Measurements from ENCODE around the gene FUS.

Gene FUS

DNA sequence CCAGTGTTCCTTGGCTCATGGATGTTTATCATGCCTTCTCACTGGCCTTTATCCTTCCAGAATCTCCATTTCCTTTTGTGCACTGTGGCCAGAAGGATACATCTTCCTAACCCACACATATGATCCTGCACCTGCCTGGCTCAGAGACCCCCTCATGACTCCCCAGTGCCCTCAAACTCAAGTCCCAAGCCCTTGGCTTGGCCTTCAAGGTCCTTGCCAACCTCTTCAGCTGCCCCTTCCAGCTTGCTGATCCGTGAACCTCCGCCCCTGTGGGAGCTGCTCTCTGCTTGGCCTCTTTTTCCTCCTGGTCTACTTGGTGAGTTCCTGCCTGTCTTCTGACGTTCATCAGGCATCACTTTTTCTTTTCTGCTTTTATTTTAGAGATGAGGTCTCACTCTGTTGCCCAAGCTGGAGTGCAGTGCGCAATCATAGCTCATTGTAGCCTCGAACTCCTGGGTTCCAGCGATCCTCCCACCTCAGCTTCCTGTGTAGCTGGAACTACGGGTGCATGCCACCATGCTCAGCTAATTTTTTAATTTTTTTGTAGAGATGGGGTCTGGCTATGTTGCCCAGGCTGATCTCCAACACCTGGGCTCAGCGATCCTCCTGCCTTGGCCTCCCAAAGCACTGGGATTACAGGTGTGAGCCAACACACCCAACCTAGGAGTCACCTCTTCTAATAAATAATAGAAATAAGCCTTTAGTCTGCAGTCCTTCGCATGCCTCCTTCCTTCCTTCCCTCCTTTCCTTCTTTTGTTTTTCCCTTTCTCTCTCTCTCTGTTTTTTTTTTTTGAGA is 25.1 kb downstream of the FUS start:
- no peak for DNase-seq

DNA sequence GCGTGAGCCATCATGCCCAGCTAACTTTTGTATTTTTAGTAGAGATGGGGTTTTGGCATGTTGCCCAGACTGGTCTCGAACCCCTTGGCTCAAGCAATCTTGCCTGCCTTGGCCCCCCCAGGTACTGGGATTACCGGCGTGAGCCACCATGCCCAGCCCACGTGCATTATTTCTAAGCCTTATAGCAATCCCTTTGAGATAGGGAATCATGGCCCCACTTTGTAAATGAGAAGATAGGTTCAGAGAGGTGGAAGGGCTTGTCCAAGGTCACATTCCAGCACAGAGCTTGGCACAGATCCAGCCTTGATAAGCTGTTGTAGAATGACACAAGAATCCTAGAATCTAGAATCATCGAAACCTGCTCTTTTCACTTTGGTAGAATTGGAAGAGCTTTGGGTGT is 26.8 kb downstream of the FUS start:
- no peak for DNase-seq

DNA sequence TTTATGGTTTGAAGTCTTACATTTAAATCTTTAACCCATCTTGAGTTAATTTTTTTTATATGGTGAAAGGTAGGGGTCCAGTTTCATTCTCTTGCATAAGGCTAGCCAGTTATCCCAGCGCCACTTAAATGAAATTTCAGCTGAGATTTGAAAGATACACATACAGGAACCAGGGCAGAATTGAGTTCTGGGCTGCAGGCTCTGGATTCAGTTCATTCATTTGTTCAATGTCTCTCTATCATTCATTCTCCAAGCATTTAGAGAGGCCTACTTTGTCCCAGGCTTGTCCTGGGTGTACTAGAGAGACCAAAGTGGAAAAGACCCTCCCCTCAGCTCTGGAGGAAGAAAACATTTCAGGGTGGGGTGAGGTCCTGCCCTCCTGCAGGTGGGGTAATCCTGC is 33.4 kb downstream of the FUS start:
- DNase-seq, result no peak

DNA sequence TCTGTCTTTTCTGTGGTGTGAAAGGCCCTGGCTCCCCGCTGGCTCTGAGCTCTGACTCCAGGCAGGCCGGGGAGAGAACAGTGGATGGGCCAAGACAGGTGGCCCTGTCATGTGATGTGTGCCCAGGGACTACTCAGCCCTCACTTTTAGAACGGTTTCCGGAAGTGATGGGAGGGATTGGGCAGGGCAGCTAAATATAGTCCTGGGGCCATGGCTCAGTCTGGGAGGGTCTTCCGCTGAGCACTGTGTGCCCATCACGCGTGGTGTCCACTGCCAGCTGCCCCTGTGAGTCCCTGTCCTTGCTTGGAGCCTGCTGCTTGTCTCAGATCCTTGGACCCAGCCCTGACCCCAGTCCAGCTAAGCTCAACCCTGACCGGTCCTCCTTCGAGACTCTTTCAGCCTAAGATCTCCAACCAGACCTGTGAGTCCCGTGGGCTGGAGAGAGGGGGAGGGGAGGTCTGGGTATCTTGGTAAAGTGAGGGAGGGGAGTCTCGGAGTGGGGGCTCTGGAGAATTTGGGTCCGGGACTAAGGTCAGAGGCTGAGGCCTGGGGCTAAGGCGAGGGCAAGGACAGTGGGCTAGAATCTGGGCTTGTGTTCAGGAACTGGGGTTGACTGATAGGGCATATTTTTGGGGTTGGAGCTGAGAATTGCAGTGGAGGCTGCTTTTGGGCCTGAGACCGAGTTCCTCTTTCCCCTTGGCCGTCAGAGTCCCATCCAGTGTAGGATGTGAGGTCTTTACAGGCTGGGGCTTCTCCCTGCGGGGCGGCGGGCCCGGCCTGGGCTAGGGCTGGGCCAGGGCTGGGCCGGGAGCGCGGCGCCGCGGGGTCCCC is 34.2 kb downstream of the FUS start, which contains the start of gene TRIM72:
Gene TRIM72, plus strand, starts transcription at position 243 of the 831 bp plus-strand sequence. CDS start 620 bp downstream, outside the sequence.
- no peak for DNase-seq

DNA sequence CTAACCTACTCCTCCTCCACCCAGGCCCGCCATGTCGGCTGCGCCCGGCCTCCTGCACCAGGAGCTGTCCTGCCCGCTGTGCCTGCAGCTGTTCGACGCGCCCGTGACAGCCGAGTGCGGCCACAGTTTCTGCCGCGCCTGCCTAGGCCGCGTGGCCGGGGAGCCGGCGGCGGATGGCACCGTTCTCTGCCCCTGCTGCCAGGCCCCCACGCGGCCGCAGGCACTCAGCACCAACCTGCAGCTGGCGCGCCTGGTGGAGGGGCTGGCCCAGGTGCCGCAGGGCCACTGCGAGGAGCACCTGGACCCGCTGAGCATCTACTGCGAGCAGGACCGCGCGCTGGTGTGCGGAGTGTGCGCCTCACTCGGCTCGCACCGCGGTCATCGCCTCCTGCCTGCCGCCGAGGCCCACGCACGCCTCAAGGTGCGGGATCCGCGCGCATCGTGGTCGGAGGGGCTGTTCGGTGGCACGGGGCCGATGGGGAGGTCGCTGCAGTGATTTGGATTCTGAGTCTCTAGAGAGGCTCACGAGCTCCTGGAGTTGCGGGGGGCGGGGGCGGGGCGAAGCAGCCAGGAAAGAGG is 34.9 kb downstream of the FUS start:
- DNase-seq, result no peak

DNA sequence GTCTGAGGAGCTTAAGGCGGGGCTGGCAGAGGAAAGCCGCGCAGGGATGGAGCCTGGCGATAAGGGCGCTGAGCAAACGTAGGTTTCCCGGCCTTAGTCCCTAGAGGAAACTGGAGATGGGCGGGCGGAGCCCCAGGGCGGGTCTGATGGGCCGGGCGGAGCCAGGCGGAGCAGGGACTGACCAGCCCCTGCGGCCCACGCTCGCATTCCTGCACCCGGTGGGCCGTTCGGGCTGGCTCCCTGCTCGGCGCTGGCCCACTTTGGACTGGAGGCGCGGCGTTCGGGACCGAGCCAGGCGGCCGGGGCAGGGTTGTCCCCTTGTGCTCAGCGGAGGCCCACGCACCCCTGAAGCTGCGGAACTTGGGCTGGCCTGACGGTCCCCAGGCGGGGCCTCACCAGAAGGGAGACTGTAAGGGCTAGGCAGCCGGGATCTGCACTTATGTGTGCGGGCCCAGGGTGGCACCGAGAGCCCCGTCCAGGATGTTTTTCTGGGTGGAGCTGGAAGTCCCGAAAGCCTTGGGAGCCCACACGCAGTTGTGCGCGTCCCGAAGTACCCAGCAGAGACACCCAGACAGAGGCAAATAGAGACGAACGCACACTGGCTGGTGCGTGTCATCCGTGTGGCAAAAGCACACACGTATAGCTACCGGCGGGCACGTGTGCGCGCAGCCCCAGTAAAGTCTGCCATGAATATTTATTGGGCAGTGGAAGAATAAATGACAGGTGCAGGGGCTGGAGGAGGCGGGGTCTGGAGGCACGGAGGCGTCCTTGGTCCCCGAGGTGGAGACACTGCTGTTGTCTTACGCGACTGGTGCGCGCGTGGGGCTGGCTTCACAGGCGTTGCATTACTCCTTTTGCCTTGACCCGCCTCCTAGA is 35.6 kb downstream of the FUS start:
- DNase-seq, result no peak

DNA sequence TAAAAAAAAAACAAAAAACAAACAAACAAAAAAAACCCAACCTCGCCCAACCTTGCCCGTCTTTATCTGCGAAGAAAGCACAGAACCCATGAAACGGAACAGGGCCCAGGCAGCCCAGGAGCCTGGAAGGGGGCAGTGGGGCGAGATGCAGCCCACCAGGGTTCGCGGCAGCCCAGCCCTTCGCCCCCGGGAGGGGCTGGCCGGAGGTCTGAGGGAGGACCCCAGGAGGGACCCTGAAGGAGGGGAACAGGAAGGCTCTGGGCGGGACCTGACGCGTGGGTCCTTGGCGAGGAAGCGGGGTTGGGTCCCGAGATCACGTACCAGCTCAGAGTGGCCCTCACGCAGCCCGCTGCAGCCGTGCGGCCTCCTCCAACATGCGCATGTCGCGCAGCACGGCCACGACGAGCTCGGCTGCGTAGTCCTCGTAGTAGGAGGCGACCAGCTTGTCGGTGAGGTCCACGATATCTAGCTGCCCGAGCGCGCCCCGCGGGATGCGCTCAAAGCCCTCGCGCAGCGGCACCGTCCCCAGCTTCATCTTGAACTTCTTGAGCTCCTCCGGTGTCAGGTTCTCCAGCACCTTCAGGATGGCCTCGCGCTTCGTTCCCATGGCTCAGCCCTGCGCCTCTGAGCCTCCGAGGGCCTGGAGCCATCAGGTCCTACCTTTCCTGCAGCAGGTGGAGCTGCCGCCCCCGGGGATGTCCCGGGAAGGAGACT is 36.6 kb downstream of the FUS start, which contains the start of gene PYDC1:
Gene PYDC1, minus strand, starts transcription at position 714 of the 714 bp plus-strand sequence. Its CDS starts 107 bp downstream, at position 607.
- DNase-seq, result no peak

DNA sequence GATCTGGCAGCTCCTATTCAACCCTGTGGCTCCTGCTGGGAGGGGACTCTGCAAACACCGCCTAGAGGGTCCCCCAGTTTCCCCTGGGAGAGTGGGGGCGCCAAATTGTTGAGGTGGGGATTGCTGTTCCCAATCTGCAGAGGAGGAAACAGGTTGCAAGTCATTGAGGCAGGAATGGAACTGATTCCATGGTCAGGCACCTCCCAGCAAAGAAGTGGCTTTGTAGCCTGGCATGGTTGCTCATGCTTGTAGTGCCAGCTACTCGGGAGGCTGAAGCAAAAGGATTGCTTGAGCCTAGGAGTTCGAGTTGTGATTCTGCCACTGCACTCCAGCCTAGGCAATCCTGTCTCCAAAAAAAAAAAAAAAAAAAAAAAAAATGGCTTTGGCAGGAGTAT is 37.2 kb downstream of the FUS start:
- no peak for DNase-seq

DNA sequence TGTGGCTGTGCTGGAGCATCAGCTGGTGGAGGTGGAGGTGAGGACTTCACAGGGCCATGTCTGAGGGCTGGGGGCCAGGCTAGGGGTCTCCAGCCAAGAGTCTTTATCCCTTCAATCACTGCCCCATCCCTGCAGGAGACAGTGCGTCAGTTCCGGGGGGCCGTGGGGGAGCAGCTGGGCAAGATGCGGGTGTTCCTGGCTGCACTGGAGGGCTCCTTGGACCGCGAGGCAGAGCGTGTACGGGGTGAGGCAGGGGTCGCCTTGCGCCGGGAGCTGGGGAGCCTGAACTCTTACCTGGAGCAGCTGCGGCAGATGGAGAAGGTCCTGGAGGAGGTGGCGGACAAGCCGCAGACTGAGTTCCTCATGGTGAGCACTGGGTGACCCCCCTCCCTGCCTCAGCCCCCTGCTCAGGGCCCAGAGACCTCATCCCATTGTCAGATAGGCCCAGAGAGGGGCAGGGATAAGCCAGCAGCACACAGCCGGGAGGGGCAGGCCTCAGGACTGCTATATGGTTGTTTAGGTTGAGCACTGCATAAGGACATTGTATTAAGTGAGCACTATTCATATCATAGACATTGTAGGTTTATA is 39.3 kb downstream of the FUS start:
- no peak for DNase-seq

DNA sequence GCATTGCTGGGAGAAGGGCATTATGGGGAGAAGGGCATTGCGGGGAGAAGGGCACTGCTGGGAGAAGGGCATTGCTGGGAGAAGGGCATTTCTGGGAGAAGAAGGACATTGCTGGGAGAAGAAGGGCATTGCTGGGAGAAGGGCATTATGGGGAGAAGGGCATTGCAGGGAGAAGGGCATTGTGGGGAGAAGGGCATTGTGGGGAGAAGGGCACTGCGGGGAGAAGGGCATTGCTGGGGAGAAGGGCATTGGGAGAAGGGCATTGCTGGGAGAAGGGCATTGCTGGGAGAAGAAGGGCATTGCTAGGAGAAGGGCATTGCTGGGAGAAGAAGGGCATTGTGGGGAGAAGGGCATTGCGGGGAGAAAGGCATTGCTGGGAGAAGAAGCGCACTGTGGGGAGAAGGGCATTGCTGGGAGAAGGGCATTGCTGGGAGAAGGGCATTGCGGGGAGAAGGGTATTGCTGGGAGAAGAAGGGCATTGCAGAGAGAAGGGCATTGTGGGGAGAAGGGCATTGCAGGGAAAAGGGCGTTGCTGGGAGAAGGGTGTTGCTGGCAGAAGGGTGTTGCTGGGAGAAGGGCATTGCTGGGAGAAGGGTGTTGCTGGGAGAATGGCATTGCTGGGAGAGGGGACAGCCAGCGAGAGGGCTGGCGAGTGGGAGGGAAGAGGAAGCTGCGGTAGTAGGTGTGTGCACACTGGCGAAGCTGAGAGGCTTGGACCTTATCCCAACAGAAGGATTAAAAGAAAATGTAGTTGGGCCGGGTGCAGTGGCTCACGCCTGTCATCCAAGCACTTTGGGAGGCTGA is 41.6 kb downstream of the FUS start:
- DNase-seq, result no peak

DNA sequence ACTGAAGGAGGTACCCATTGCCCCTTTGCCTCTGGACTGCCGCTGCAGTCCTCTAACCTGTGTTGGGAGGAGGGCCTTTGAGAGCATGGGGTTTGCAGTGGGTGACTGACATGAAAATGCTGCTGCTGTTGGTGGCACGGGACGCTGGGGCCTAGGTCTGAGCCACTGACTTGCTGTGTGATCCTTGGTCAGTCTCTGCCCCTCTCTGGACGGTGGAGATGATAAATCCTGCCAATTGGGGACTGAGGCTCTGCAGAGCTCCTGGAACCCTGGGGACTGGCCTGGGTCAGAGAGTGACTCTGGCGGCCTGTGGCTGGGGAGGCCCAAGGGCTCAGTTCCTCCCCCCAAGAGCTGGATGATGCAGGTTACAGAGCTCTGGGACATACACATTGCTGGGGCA is 43.1 kb downstream of the FUS start:
- no peak for DNase-seq

DNA sequence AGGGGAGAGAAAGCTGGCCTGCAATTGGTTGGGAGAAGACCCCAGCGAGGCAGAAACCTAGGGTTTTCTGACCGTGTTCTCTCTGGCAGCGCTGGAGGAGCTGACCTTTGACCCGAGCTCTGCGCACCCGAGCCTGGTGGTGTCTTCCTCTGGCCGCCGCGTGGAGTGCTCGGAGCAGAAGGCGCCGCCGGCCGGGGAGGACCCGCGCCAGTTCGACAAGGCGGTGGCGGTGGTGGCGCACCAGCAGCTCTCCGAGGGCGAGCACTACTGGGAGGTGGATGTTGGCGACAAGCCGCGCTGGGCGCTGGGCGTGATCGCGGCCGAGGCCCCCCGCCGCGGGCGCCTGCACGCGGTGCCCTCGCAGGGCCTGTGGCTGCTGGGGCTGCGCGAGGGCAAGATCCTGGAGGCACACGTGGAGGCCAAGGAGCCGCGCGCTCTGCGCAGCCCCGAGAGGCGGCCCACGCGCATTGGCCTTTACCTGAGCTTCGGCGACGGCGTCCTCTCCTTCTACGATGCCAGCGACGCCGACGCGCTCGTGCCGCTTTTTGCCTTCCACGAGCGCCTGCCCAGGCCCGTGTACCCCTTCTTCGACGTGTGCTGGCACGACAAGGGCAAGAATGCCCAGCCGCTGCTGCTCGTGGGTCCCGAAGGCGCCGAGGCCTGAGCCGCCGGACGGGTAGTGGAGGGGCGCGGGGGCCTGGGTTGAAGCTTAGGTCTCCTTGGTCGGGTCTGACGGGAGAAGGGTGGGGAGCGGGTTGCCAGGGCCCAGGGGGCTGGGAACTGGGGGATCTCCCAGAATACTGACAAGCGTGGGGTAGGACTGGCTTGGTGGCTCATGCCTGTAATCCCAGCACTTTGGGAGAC is 44.4 kb downstream of the FUS start:
- no peak for DNase-seq

DNA sequence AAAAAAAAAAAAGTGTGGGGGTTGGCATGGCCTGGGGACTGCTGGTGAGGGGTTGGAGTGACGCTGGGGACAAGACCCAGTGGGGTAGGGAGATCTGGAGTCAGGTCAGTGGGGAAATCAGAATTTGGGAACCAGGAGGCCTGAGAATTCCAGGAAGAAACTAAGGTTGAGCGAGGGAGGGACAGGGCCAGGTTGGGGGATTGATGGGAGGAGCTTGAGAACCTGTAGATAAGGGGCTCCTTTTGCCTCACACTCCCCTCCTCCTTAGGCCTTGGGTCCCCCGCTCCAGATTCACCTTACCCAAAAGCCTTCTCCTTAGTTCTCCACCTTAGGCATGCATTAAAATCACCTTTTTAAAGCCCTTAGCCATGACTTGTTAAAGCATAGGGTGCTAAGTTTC is 45.3 kb downstream of the FUS start:
- no peak for DNase-seq

DNA sequence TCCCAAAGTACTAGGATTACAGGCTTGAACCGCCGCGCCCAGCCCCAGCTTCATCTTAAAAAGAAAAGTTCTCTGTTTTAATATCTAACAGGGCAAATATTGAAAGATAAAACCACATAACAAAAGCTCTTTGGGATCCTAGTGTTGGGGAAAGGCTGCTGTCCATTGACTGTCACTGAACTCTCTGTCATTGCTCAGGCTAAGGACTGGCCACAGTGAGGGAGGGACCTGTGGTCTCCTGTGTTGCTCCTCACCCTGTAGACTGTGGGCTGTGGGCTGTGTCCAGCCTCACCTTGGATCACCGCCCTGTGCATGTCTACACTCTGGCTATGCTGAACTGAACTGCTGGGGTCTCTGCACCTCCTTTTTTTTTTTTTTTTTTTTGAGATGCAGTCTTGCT is 48.3 kb downstream of the FUS start:
- no peak for DNase-seq

DNA sequence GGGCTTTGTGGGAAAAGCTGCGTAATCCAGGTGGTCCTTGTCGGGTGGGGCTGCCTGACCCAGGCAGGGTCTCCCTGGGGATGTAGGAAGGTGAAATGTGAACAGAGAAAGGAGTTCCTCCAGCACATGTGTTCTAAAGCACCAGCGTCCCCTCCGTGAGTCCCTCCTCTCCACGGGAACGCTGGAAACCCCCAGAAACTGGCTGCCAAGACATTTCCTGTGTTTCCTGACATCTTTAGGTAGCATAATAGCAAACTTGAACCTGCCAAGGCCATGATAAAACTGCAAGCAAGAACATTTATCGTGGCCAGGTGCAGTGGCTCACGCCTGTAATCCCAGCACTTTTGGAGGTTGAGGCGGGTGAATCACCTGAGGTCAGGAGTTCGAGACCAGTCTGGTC is 49.6 kb downstream of the FUS start:
- DNase-seq, result no peak

DNA sequence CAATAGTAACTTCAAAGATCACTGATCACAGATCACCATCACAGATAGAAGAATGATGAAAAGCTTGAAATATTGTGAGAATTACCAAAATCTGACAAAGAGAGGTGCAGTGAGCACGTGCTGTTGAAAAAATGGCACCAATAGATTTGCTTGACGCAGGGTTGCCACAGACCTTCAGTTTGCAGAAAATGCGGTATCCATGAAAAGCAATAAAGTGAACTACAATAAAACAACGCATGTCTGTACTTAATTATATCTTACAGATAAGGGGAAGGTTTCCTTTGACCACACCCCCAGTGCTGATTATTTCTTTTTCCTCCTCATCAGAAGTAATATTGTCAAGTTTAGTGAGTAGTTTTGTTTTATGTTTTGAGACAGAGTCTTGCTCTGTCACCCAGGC is 58.1 kb downstream of the FUS start:
- no peak for DNase-seq
